ENCODE data around the gene FOXP3.

GRCh38 chrX:49238735-49239134 lies 25.8 kb downstream of the FOXP3 start:
- TF ChIP-seq RCOR1 (IDR thresholded peaks at IDR 0.05; ENCODE audit: insufficient replicate concordance, low read length): no peak
- TF ChIP-seq, protein P1, sequence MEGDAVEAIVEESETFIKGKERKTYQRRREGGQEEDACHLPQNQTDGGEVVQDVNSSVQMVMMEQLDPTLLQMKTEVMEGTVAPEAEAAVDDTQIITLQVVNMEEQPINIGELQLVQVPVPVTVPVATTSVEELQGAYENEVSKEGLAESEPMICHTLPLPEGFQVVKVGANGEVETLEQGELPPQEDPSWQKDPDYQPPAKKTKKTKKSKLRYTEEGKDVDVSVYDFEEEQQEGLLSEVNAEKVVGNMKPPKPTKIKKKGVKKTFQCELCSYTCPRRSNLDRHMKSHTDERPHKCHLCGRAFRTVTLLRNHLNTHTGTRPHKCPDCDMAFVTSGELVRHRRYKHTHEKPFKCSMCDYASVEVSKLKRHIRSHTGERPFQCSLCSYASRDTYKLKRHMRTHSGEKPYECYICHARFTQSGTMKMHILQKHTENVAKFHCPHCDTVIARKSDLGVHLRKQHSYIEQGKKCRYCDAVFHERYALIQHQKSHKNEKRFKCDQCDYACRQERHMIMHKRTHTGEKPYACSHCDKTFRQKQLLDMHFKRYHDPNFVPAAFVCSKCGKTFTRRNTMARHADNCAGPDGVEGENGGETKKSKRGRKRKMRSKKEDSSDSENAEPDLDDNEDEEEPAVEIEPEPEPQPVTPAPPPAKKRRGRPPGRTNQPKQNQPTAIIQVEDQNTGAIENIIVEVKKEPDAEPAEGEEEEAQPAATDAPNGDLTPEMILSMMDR (conservative IDR thresholded peaks at IDR 0.05; ENCODE audit: low read depth, low read length): no peak
- no peak for TF ChIP-seq RFX5 (IDR thresholded peaks at IDR 0.05; ENCODE audit: low read depth, low read length)
- no peak for TF ChIP-seq BHLHE40 (IDR thresholded peaks at IDR 0.05; ENCODE audit: low read depth, low read length)
- no peak for TF ChIP-seq MAFK (IDR thresholded peaks at IDR 0.05; ENCODE audit: low read depth, low read length)
- TF ChIP-seq, protein P2, sequence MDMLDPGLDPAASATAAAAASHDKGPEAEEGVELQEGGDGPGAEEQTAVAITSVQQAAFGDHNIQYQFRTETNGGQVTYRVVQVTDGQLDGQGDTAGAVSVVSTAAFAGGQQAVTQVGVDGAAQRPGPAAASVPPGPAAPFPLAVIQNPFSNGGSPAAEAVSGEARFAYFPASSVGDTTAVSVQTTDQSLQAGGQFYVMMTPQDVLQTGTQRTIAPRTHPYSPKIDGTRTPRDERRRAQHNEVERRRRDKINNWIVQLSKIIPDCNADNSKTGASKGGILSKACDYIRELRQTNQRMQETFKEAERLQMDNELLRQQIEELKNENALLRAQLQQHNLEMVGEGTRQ (IDR thresholded peaks at IDR 0.05; ENCODE audit: low read depth, low read length): no peak
